H1 (cell line): ENCODE results near the gene VPS26B. TPM values are rescaled to one million over a fixed set of nuclear protein-coding genes. Genes with fewer than 3 reads are reported as not detected.

ENCODE experiments used
- CHD2 ChIP-seq: IDR thresholded peaks from 2 replicates; pipeline ENCODE4 v1.6.1; 2012; ENCODE audit warnings: low read length, improper control_type of control experiment
- CHD7 ChIP-seq: fragments of 300-600 bp; sonication (generic); IDR thresholded peaks from 2 replicates; pipeline ENCODE4 v1.7.1; 2012; ENCODE audit warnings: low read length, moderate library complexity, mild to moderate bottlenecking, inconsistent platforms; ENCODE audit not compliant: insufficient replicate concordance
- TAF7 ChIP-seq: optimal IDR thresholded peaks from 2 replicates; pipeline ENCODE3; 2011; ENCODE audit warnings: low read depth, mild to moderate bottlenecking, inconsistent platforms, low read length, moderate library complexity, borderline replicate concordance
- polyA plus RNA-seq, 7 experiments: library from polyadenylated mRNA; depleted of rRNA in 3 of 7; stranded (reverse) in 5 of 7; unstranded in 2 of 7; fragments of >200 nt in 5 of 7; fragments of 200-250 nt in 2 of 7; gene quantifications; 1 replicate in 5 of 7; 2 replicates in 1 of 7; 4 replicates in 1 of 7; pipeline versions ENCODE4 v1.2.1 to v1.2.3, GENCODE V29; 2011 to 2013; ENCODE audit warnings: missing spikeins in 2 of 7, mixed read lengths in 2 of 7
- total RNA-seq: library from RNA; stranded (reverse); fragmentation: NEBNext Ultra II Directional; extraction: Animal tissue kit (Norgen Biotek cat#: 25700); gene quantifications from 2 replicates; pipeline ENCODE4 v1.2.1, GENCODE V29; 2021
- TF ChIP-seq, protein P1 (sequence below): IDR thresholded peaks from 2 replicates; pipeline ENCODE4 v1.6.1; 2012; ENCODE audit warnings: low read length, inconsistent platforms

Gene VPS26B
- total and polyA plus RNA-seq, 2 of the 8 experiments (the other 6 are each of a cell fraction or from before 2014, with no cell fraction given), result 18.3 to 27.0 TPM

GRCh38 chr11:134260983-134261382 lies 36.5 kb downstream of the VPS26B start (continued):
- TF ChIP-seq CHD7 (no peak), TAF7 (no peak), CHD2 (no peak)
- TF ChIP-seq, protein P1, sequence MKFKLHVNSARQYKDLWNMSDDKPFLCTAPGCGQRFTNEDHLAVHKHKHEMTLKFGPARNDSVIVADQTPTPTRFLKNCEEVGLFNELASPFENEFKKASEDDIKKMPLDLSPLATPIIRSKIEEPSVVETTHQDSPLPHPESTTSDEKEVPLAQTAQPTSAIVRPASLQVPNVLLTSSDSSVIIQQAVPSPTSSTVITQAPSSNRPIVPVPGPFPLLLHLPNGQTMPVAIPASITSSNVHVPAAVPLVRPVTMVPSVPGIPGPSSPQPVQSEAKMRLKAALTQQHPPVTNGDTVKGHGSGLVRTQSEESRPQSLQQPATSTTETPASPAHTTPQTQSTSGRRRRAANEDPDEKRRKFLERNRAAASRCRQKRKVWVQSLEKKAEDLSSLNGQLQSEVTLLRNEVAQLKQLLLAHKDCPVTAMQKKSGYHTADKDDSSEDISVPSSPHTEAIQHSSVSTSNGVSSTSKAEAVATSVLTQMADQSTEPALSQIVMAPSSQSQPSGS, result no peak
- TF ChIP-seq, all 59 proteins: peak for 0
